OCI-LY3 (cell line): ENCODE results near the gene SREBF1.

ENCODE experiments used
- CTCF ChIP-seq: fragments of 200-600, 300-600 bp; sonication (generic); IDR thresholded peaks from 2 replicates; pipeline ENCODE4 v1.5.1; 2014; ENCODE audit warnings: antibody characterized with exemption, low read length, low read depth
- EZH2phosphoT487 ChIP-seq: fragments of 200-600 bp; shearing (Covaris generic); IDR thresholded peaks from 2 replicates; pipeline ENCODE4 v1.6.1; 2018; ENCODE audit warnings: antibody characterized with exemption, mixed run types, low read depth

GRCh38 chr17:17868641-17869522 lies 32.1 kb upstream of the SREBF1 start:
- TF ChIP-seq CTCF (no peak), EZH2phosphoT487 (no peak)
